ENCODE data around the gene HSD17B3. TPM values are rescaled to one million over a fixed set of nuclear protein-coding genes. Genes with fewer than 3 reads are reported as not detected.

The HSD17B3 gene
- total and polyA plus RNA-seq, 2 of the 13 experiments (the other 11 are each of a cell fraction or from before 2014, with no cell fraction given), result 0.12 TPM; not detected in 1

DNA sequence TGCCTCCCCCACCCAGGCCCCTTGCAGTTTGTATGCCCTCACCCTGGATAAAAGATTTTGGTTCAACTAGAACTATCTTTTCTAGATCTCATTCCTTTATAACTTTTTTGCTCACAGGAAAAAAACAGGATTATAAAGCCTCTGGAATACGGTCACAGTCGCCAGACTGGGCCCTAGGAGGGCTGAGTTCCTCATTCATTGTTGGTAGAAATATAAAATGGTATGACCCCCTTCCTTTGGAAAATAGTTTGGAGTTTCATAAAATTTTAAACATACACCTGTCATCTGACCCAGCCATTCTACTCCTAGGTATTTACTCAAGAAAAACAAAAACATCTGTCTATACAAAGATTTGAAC is 82.1 kb downstream of the HSD17B3 start:
- H3K27me3 ChIP-seq (ENCODE audit: control insufficient read depth in 1 of 2, insufficient read depth in 2 of 2, low read length in 2 of 2), result peaks cover 0 to 28% of the 10 kb centered on the region in 2 experiments; a peak in 3 of 5 replicates
- in situ Hi-C loops (cut with HindIII; ENCODE audit: extremely low pct_ligation_motif_present, low pct_unique_long_range_greater_than_20kb), result no loop called here
- BruUV-seq (replicated peaks), result no TSS peak
- CTCF ChIA-PET (ENCODE audit: low intra/inter-chr PET ratio, low total read pairs), result no interaction called here
- ATAC-seq (no peak), DNase-seq (ENCODE audit: low spot score) (no peak), FAIRE-seq (no peak)
- H2AFZ ChIP-seq (ENCODE audit: low read length), result no peak overlapping the region
- intact Hi-C loops (cut with micrococcal nuclease; ENCODE audit: unreplicated experiment), result loop anchor here (5.0 to 10.0 kb wide), 3 partner anchors 155 to 705 kb away; partner anchors contain the start of genes ERCC6L2 and PTCH1
- no peaks in the 10 kb centered on the region for H4K20me1 ChIP-seq (ENCODE audit: insufficient read depth, low read length)
- no peak overlapping the region for H3K27ac ChIP-seq (ENCODE audit: extremely low read length, insufficient read depth, low read length)
- no peak overlapping the region for H3K4me3 ChIP-seq (replicated peaks in 1 of 3; ENCODE audit: insufficient read depth in 1 of 3, low read depth in 2 of 3, low read length in 3 of 3)
- POLR2A ChIA-PET, result no interaction called here
- H3K9me3 ChIP-seq (ENCODE audit: low read length), result peaks cover 12% of the 10 kb centered on the region
- peaks cover 10% of the 10 kb centered on the region for H3K4me1 ChIP-seq (ENCODE audit: insufficient read depth, low read length)
- no peak overlapping the region for H3K4me2 ChIP-seq (ENCODE audit: low read depth, low read length)
- no peak overlapping the region for H3K9ac ChIP-seq (ENCODE audit: insufficient read depth, low read depth, low read length)
- 91% methylated on average over 2 of the region's 2 CpGs for WGBS (ENCODE audit: low lambda C conversion rate)
- no peaks in the 10 kb centered on the region for H3K36me3 ChIP-seq (replicated peaks in 1 of 2; ENCODE audit: control insufficient read depth in 1 of 2, insufficient read depth in 2 of 2, low read length in 2 of 2)
- H3K79me2 ChIP-seq (ENCODE audit: insufficient read depth, low read length), result no peaks in the 10 kb centered on the region
- TF ChIP-seq CAMTA2 (CRISPR knock-in tag; IDR thresholded peaks at IDR 0.05; ENCODE audit: borderline replicate concordance) (no peak), TEAD2 (CRISPR knock-in tag; IDR thresholded peaks at IDR 0.05) (no peak), ZNF839 (CRISPR knock-in tag; IDR thresholded peaks at IDR 0.05; ENCODE audit: borderline replicate concordance) (no peak)
- TF ChIP-seq, protein P1, sequence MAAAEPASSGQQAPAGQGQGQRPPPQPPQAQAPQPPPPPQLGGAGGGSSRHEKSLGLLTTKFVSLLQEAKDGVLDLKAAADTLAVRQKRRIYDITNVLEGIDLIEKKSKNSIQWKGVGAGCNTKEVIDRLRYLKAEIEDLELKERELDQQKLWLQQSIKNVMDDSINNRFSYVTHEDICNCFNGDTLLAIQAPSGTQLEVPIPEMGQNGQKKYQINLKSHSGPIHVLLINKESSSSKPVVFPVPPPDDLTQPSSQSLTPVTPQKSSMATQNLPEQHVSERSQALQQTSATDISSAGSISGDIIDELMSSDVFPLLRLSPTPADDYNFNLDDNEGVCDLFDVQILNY (CRISPR knock-in tag; conservative IDR thresholded peaks at IDR 0.05), result no peak
- TF ChIP-seq, protein P2, sequence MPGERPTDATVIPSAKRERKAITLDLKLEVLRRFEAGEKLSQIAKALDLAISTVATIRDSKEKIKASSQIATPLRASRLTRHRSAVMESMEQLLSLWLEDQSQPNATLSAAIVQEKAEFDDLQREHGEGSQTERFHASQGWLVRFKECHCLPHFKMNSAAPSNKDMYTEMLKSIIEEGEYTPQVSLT (CRISPR knock-in tag; IDR thresholded peaks at IDR 0.05; ENCODE audit: borderline replicate concordance, low read depth), result no peak
- TF ChIP-seq, protein P3, sequence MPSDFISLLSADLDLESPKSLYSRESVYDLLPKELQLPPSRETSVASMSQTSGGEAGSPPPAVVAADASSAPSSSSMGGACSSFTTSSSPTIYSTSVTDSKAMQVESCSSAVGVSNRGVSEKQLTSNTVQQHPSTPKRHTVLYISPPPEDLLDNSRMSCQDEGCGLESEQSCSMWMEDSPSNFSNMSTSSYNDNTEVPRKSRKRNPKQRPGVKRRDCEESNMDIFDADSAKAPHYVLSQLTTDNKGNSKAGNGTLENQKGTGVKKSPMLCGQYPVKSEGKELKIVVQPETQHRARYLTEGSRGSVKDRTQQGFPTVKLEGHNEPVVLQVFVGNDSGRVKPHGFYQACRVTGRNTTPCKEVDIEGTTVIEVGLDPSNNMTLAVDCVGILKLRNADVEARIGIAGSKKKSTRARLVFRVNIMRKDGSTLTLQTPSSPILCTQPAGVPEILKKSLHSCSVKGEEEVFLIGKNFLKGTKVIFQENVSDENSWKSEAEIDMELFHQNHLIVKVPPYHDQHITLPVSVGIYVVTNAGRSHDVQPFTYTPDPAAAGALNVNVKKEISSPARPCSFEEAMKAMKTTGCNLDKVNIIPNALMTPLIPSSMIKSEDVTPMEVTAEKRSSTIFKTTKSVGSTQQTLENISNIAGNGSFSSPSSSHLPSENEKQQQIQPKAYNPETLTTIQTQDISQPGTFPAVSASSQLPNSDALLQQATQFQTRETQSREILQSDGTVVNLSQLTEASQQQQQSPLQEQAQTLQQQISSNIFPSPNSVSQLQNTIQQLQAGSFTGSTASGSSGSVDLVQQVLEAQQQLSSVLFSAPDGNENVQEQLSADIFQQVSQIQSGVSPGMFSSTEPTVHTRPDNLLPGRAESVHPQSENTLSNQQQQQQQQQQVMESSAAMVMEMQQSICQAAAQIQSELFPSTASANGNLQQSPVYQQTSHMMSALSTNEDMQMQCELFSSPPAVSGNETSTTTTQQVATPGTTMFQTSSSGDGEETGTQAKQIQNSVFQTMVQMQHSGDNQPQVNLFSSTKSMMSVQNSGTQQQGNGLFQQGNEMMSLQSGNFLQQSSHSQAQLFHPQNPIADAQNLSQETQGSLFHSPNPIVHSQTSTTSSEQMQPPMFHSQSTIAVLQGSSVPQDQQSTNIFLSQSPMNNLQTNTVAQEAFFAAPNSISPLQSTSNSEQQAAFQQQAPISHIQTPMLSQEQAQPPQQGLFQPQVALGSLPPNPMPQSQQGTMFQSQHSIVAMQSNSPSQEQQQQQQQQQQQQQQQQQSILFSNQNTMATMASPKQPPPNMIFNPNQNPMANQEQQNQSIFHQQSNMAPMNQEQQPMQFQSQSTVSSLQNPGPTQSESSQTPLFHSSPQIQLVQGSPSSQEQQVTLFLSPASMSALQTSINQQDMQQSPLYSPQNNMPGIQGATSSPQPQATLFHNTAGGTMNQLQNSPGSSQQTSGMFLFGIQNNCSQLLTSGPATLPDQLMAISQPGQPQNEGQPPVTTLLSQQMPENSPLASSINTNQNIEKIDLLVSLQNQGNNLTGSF (CRISPR knock-in tag; IDR thresholded peaks at IDR 0.05), result no peak
- TF ChIP-seq, protein P4, sequence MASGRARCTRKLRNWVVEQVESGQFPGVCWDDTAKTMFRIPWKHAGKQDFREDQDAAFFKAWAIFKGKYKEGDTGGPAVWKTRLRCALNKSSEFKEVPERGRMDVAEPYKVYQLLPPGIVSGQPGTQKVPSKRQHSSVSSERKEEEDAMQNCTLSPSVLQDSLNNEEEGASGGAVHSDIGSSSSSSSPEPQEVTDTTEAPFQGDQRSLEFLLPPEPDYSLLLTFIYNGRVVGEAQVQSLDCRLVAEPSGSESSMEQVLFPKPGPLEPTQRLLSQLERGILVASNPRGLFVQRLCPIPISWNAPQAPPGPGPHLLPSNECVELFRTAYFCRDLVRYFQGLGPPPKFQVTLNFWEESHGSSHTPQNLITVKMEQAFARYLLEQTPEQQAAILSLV (CRISPR knock-in tag; IDR thresholded peaks at IDR 0.05; ENCODE audit: borderline replicate concordance), result no peak
- TF ChIP-seq, protein P5, sequence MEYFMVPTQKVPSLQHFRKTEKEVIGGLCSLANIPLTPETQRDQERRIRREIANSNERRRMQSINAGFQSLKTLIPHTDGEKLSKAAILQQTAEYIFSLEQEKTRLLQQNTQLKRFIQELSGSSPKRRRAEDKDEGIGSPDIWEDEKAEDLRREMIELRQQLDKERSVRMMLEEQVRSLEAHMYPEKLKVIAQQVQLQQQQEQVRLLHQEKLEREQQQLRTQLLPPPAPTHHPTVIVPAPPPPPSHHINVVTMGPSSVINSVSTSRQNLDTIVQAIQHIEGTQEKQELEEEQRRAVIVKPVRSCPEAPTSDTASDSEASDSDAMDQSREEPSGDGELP (IDR thresholded peaks at IDR 0.05; ENCODE audit: borderline replicate concordance, low read depth), result no peak
- TF ChIP-seq, protein P6, sequence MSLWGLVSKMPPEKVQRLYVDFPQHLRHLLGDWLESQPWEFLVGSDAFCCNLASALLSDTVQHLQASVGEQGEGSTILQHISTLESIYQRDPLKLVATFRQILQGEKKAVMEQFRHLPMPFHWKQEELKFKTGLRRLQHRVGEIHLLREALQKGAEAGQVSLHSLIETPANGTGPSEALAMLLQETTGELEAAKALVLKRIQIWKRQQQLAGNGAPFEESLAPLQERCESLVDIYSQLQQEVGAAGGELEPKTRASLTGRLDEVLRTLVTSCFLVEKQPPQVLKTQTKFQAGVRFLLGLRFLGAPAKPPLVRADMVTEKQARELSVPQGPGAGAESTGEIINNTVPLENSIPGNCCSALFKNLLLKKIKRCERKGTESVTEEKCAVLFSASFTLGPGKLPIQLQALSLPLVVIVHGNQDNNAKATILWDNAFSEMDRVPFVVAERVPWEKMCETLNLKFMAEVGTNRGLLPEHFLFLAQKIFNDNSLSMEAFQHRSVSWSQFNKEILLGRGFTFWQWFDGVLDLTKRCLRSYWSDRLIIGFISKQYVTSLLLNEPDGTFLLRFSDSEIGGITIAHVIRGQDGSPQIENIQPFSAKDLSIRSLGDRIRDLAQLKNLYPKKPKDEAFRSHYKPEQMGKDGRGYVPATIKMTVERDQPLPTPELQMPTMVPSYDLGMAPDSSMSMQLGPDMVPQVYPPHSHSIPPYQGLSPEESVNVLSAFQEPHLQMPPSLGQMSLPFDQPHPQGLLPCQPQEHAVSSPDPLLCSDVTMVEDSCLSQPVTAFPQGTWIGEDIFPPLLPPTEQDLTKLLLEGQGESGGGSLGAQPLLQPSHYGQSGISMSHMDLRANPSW (CRISPR knock-in tag; IDR thresholded peaks at IDR 0.05; ENCODE audit: borderline replicate concordance), result no peak
- TF ChIP-seq, protein P7, sequence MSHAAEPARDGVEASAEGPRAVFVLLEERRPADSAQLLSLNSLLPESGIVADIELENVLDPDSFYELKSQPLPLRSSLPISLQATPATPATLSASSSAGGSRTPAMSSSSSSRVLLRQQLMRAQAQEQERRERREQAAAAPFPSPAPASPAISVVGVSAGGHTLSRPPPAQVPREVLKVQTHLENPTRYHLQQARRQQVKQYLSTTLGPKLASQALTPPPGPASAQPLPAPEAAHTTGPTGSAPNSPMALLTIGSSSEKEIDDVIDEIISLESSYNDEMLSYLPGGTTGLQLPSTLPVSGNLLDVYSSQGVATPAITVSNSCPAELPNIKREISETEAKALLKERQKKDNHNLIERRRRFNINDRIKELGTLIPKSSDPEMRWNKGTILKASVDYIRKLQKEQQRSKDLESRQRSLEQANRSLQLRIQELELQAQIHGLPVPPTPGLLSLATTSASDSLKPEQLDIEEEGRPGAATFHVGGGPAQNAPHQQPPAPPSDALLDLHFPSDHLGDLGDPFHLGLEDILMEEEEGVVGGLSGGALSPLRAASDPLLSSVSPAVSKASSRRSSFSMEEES (CRISPR knock-in tag; IDR thresholded peaks at IDR 0.05), result no peak

All from HepG2 (cell line).